OCI-LY3 (cell line): ENCODE results near the gene MBD6.

Experiments used
- EZH2phosphoT487 ChIP-seq: fragments of 200-600 bp; shearing (Covaris generic); IDR thresholded peaks from 2 replicates; pipeline ENCODE4 v1.6.1; 2018; ENCODE audit warnings: antibody characterized with exemption, mixed run types, low read depth
- TF ChIP-seq, protein P1 (sequence below): fragments of 200-600, 300-600 bp; sonication (generic); IDR thresholded peaks from 2 replicates; pipeline ENCODE4 v1.5.1; 2014; ENCODE audit warnings: antibody characterized with exemption, low read length, low read depth

DNA sequence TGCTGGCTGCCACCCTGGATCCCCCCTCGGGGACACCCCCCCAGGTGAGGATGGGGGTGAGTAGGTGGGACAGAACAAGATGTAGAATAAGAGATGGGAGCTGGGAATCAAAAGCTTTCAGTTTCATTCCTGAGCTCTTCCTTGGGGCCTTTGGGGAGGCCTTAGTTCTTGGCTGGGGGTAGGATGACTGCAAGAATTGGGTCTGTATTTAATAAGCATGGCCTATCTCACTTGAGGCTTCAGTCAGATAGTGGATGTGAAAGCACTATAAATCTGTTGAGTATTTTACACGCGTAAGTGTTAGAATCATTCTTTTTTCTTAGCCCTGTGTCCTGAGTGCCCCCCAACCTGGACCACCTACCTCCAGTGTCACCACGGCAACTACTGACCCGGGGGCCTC, 4.6 kb downstream of the MBD6 start:
- TF ChIP-seq, protein P1, sequence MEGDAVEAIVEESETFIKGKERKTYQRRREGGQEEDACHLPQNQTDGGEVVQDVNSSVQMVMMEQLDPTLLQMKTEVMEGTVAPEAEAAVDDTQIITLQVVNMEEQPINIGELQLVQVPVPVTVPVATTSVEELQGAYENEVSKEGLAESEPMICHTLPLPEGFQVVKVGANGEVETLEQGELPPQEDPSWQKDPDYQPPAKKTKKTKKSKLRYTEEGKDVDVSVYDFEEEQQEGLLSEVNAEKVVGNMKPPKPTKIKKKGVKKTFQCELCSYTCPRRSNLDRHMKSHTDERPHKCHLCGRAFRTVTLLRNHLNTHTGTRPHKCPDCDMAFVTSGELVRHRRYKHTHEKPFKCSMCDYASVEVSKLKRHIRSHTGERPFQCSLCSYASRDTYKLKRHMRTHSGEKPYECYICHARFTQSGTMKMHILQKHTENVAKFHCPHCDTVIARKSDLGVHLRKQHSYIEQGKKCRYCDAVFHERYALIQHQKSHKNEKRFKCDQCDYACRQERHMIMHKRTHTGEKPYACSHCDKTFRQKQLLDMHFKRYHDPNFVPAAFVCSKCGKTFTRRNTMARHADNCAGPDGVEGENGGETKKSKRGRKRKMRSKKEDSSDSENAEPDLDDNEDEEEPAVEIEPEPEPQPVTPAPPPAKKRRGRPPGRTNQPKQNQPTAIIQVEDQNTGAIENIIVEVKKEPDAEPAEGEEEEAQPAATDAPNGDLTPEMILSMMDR = no peak
- TF ChIP-seq EZH2phosphoT487 = no peak
